ENCODE results near the gene RUNX2. TPM values are rescaled to one million over a fixed set of nuclear protein-coding genes. Genes with fewer than 3 reads are reported as not detected.

Gene RUNX2
- total RNA-seq, 4 donors from 2014 or later: 1.4 to 40.4 (median 5.1) TPM

DNA sequence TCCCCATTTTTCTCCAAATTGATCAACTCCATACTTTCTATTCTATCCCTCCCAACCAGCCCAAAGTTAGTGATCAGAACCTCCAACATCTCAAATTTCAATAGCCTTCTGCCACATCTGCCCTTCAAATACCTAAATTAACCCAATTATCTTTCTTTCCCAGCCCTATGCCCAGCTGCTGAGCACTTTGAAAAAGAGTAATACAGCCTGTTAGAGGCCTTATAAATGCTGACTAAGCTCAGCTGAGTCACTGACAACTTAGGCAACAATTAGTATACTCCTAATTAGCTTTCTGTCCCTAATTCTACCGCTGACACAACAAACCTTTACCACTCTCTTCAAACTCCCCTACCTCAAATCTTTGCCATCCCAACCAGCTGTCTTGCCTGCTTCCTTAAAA lies 23.5 kb downstream of the RUNX2 start:
- H3K4me1 ChIP-seq: no peaks in the 10 kb centered on the region
- no peak for DNase-seq
- no peak overlapping the region for H3K27ac ChIP-seq
- H3K36me3 ChIP-seq: no peaks in the 10 kb centered on the region
- no peak overlapping the region for H3K4me3 ChIP-seq
- no peaks in the 10 kb centered on the region for H3K9me3 ChIP-seq
- TF ChIP-seq, protein P1, sequence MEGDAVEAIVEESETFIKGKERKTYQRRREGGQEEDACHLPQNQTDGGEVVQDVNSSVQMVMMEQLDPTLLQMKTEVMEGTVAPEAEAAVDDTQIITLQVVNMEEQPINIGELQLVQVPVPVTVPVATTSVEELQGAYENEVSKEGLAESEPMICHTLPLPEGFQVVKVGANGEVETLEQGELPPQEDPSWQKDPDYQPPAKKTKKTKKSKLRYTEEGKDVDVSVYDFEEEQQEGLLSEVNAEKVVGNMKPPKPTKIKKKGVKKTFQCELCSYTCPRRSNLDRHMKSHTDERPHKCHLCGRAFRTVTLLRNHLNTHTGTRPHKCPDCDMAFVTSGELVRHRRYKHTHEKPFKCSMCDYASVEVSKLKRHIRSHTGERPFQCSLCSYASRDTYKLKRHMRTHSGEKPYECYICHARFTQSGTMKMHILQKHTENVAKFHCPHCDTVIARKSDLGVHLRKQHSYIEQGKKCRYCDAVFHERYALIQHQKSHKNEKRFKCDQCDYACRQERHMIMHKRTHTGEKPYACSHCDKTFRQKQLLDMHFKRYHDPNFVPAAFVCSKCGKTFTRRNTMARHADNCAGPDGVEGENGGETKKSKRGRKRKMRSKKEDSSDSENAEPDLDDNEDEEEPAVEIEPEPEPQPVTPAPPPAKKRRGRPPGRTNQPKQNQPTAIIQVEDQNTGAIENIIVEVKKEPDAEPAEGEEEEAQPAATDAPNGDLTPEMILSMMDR (IDR thresholded peaks at IDR 0.05): no peak
- TF ChIP-seq POLR2A (IDR thresholded peaks at IDR 0.05): no peak
- no peaks in the 10 kb centered on the region for H3K27me3 ChIP-seq

DNA sequence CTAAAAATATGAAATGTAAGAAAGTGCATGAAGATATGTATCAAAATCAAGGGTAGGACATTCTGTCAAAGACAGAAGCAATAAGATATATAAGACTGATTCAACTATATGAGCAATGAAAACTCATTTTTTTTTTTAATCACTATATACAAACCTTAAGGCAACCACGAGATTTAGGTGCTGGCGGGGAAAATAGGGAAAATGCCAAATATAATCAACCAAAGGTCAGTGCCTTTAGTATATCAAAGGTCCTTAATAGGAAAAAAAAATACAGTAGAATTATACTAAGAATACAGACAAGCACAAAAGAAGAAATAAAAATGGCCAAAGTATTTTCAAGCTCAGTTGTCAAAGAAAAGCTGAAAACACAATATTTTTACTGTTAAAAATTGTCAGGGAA lies 25.5 kb downstream of the RUNX2 start:
- DNase-seq: no peak
- no peaks in the 10 kb centered on the region for H3K9me3 ChIP-seq
- no peak for TF ChIP-seq POLR2A (IDR thresholded peaks at IDR 0.05)
- TF ChIP-seq, protein P1 (IDR thresholded peaks at IDR 0.05): no peak
- no peak overlapping the region for H3K4me3 ChIP-seq
- no peak overlapping the region for H3K27ac ChIP-seq
- no peaks in the 10 kb centered on the region for H3K36me3 ChIP-seq
- H3K4me1 ChIP-seq: no peaks in the 10 kb centered on the region
- no peaks in the 10 kb centered on the region for H3K27me3 ChIP-seq

DNA sequence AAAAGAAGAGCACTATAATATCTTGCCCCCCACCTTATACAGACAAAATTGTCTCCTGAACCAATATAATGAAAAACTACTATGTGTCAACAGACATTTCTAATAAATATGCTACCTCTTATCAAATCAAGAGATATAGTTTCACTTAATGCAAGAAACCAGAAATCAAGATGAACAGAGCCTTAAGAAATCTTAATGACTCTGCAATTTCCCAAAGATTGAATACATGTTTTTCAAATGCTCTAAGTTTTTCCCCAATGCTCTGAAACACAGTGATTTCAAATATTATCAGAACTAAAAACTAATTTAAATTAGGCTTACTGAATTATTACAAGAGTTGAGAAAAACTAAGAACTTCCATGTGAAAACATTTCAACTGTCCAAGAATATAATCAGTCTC lies 36.3 kb downstream of the RUNX2 start:
- no peaks in the 10 kb centered on the region for H3K9me3 ChIP-seq
- no peak for TF ChIP-seq POLR2A (IDR thresholded peaks at IDR 0.05)
- no peak overlapping the region for H3K4me3 ChIP-seq
- H3K27ac ChIP-seq: no peak overlapping the region
- H3K27me3 ChIP-seq: no peaks in the 10 kb centered on the region
- no peaks in the 10 kb centered on the region for H3K36me3 ChIP-seq
- no peaks in the 10 kb centered on the region for H3K4me1 ChIP-seq
- no peak for DNase-seq

DNA sequence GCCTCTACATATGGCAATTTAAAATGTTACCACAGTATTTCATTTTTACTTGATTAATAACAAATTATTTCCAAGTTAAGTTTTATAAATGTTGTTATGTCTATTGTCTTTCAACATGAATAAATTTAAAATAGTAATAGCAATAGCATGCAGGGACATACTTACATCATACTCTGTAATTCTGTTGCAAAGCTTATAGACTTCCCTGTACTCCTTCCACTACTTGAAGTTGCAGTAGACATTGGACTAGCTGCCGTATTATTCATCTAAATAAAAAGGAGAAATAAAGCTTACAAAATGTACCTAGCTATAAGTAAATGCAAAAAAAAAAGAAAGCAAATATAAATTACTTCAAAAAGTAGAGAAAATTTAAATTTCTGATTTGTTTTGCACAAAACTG lies 36.9 kb downstream of the RUNX2 start:
- Histone ChIP-seq H3K36me3 (no peaks in the 10 kb centered on the region), H3K4me1 (no peaks in the 10 kb centered on the region), H3K4me3 (no peak overlapping the region), H3K9me3 (no peaks in the 10 kb centered on the region), H3K27ac (no peak overlapping the region), H3K27me3 (no peaks in the 10 kb centered on the region)
- no peak for TF ChIP-seq POLR2A (IDR thresholded peaks at IDR 0.05)
- TF ChIP-seq, protein P1 (IDR thresholded peaks at IDR 0.05): no peak
- DNase-seq: no peak

DNA sequence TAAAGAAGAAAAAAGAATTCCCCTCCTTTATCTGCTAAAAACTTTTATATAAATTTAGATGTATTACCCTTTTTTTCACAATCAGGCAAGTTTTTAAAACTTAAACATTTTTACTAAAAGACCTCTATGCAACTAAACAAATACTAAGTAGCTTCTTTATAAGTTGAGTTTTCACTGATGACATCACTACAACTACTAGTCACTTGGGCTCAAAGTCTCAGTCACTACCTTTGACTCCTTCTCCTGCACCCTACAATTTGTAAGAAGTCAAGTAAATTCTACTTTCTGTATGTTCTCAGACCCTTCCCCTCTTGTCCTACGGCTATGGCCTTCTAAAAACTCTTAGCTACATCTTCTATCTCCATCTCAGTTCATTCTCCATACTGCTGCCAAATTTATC lies 38.4 kb downstream of the RUNX2 start:
- H3K9me3 ChIP-seq: no peaks in the 10 kb centered on the region
- H3K36me3 ChIP-seq: no peaks in the 10 kb centered on the region
- H3K4me1 ChIP-seq: no peaks in the 10 kb centered on the region
- no peak for DNase-seq
- no peaks in the 10 kb centered on the region for H3K27me3 ChIP-seq
- no peak overlapping the region for H3K27ac ChIP-seq
- no peak overlapping the region for H3K4me3 ChIP-seq
- no peak for TF ChIP-seq POLR2A (IDR thresholded peaks at IDR 0.05)
- TF ChIP-seq, protein P1 (IDR thresholded peaks at IDR 0.05): no peak

DNA sequence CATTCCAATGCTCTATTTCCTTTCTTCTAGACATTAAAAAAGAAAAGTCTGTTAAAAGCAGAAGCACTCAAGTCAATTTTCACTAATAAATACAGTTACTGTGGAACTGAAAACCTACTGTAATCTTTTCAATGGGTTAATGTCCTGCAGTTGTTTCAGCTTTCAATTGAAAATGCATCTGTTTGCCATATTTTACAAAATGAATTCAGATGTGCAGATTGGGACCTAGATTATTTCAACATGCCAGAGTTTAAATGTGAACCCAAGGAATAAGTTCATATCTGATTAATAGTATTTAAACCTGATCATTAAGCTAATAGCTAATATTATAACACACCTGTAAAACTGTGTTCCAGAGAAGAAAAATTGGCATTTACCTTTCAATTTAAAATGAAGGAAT lies 39.9 kb downstream of the RUNX2 start:
- no peaks in the 10 kb centered on the region for H3K36me3 ChIP-seq
- no peak overlapping the region for H3K27ac ChIP-seq
- no peak overlapping the region for H3K4me3 ChIP-seq
- no peaks in the 10 kb centered on the region for H3K27me3 ChIP-seq
- TF ChIP-seq, protein P1 (IDR thresholded peaks at IDR 0.05): no peak
- TF ChIP-seq POLR2A (IDR thresholded peaks at IDR 0.05): no peak
- H3K4me1 ChIP-seq: no peaks in the 10 kb centered on the region
- no peaks in the 10 kb centered on the region for H3K9me3 ChIP-seq
- no peak for DNase-seq

Data from Peyer's patch (tissue), 4 donors.